ENCODE results near the gene PDE1A. TPM values are rescaled to one million over a fixed set of nuclear protein-coding genes. Genes with fewer than 3 reads are reported as not detected.

PDE1A gene
- polyA plus RNA-seq, 1 experiment, result 4.3 TPM

DNA sequence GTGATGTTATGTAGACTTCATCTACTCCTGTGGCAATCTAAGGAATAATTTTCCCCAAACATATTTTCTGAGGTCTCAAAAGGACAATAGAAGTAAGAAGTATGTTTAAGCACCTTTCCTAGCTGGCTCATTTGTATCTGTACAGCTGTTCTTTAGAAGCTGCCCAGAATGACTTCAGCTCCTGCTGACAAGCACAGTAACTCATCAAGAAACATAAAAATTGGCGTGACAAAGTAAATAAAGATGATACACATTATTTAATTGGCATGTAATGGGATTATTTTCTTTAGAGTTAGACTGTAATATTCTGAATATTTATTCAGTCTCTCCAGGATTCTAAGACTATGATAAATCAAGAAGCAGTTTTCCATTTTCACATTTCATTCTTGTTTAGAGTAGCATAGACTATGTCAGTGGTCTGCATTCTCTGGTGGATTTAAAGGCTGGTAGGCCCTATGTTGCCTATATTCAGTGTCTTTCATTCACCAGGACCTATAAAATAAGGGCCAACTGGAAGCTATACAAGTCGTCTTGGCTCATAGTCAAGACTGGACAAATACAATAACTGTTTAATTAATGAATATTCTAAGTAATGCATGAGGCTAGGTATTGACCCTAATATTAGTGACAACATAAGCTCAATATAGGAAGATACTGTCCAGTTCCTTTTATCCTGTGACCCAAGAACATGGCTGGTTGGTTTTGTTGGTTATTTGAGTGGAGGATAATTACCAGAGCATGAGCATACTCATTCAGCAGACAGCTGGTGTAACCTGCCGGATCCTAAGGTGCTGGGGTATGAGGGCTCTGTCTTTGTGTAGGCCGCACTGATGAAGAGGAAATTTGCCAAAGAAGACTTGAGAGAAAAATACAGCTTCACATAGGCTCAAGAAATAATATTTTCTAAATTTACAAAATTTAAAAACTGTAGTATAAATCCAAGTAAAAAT is 107.0 kb downstream of the PDE1A start:
- no peaks in the 10 kb centered on the region for H3K27me3 ChIP-seq (ENCODE audit: control insufficient read depth, insufficient read depth, low read length)
- no peaks in the 10 kb centered on the region for H3K9me3 ChIP-seq (ENCODE audit: control insufficient read depth, insufficient read depth, low read length)
- H3K4me3 ChIP-seq (ENCODE audit: low read depth, low read length), result no peak overlapping the region
- H3K27ac ChIP-seq (ENCODE audit: low read depth, low read length), result no peak overlapping the region
- no peak for DNase-seq (ENCODE audit: low read depth, low spot score)
- ChIA-PET CTCF (no interaction called here), POLR2A (no interaction called here)
- TF ChIP-seq, protein P1, sequence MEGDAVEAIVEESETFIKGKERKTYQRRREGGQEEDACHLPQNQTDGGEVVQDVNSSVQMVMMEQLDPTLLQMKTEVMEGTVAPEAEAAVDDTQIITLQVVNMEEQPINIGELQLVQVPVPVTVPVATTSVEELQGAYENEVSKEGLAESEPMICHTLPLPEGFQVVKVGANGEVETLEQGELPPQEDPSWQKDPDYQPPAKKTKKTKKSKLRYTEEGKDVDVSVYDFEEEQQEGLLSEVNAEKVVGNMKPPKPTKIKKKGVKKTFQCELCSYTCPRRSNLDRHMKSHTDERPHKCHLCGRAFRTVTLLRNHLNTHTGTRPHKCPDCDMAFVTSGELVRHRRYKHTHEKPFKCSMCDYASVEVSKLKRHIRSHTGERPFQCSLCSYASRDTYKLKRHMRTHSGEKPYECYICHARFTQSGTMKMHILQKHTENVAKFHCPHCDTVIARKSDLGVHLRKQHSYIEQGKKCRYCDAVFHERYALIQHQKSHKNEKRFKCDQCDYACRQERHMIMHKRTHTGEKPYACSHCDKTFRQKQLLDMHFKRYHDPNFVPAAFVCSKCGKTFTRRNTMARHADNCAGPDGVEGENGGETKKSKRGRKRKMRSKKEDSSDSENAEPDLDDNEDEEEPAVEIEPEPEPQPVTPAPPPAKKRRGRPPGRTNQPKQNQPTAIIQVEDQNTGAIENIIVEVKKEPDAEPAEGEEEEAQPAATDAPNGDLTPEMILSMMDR (IDR thresholded peaks at IDR 0.05; ENCODE audit: low read depth, low read length), result no peak

DNA sequence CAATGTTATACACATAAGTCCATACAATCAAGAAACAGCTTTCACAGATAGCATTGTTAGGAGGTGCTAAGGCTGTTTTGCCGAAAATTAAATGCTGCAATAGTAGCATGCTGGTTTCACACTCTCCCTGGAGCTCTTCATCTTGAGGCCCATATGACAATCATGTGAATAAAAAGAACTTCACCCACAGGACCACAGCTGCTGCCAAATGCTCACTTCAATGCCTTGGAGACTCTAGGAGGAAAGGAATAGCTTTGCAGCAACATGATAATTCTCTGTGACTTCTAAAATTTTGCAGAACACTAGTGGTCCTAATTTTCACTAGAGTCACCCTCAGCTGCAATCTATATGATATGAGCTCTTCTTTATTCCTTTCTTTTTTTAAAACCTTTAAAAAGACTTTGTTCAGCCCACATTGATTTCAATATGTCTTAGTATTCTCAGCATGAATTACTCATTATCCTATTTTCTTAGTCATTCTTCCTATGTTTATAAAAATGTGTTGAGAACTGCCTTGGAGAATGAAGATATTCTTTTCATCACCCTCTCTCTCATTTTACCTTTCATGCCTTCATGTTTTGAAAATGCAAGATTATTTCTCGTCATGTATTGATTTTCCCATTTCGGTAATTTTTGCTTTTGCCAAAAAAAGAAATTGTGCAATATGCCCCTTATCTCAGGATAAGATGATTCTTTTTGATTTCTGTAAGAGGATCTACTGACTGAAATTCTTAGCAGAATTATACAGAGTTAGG is 108.2 kb downstream of the PDE1A start:
- ChIA-PET POLR2A (interaction anchor here (0.5 kb wide), 1 partner anchor 312 kb away, joined by 5 read pairs; no protein-coding TSS in a partner anchor), CTCF (interaction anchor here (0.5 kb wide), 1 partner anchor 67 kb away, joined by 3 read pairs; no protein-coding TSS in a partner anchor)
- H3K4me3 ChIP-seq (ENCODE audit: low read depth, low read length), result no peak overlapping the region
- no peaks in the 10 kb centered on the region for H3K27me3 ChIP-seq (ENCODE audit: control insufficient read depth, insufficient read depth, low read length)
- no peak overlapping the region for H3K27ac ChIP-seq (ENCODE audit: low read depth, low read length)
- DNase-seq (ENCODE audit: low read depth, low spot score), result no peak
- TF ChIP-seq, protein P1 (IDR thresholded peaks at IDR 0.05; ENCODE audit: low read depth, low read length), result no peak
- no peaks in the 10 kb centered on the region for H3K9me3 ChIP-seq (ENCODE audit: control insufficient read depth, insufficient read depth, low read length)

DNA sequence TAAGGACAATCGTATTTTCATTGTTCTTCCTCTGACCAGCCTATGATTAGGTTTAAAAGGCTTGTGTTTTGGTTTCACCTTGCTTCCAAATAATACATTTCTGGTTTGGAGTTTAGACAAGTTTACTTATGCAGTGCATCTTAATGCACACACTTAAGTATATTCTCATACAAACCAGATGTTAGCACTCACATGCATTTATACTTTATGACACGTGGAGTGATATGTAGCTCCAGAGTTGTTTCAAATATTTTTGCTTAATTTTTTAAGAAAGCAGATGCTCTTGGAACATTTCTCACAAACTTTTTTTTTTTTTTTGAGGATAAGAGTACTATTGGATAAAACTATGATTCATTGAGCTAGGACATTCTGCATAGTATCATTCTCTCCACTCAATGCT is 109.9 kb downstream of the PDE1A start:
- ChIA-PET CTCF (interaction anchor here (0.6 kb wide), 1 partner anchor 280 kb away, joined by 6 read pairs; no protein-coding TSS in a partner anchor), POLR2A (interaction anchor here (0.6 to 0.7 kb wide), 2 partner anchors 54 to 567 kb away, joined by 3 to 4 read pairs; no protein-coding TSS in a partner anchor)
- TF ChIP-seq, protein P1 (IDR thresholded peaks at IDR 0.05; ENCODE audit: low read depth, low read length), result no peak

DNA sequence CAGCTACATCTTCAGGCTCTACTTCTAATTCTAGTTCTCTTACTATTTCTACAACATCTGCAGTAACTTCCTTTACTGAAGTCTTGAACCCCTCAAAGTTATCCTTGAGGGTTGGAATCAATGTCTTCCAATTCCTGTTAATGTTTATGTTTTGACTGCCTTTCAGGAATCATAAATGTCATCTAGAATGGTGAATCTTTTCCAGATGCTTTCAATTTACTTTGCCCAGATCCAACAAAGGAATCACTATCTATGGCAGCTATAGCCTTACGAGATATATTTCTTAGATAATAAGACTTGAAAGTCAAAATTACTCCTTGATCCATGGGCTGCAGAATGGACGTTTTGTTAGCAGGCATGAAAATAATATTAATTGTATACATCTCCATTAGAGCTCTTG is 123.9 kb downstream of the PDE1A start:
- TF ChIP-seq, protein P1 (IDR thresholded peaks at IDR 0.05; ENCODE audit: low read depth, low read length), result no peak
- POLR2A ChIA-PET, result no interaction called here
- no peaks in the 10 kb centered on the region for H3K9me3 ChIP-seq (ENCODE audit: control insufficient read depth, insufficient read depth, low read length)
- H3K4me3 ChIP-seq (ENCODE audit: low read depth, low read length), result no peak overlapping the region
- no peak overlapping the region for H3K27ac ChIP-seq (ENCODE audit: low read depth, low read length)
- no peak for DNase-seq (ENCODE audit: low read depth, low spot score)
- no peaks in the 10 kb centered on the region for H3K27me3 ChIP-seq (ENCODE audit: control insufficient read depth, insufficient read depth, low read length)
- CTCF ChIA-PET, result interaction anchor here (1.1 kb wide), 1 partner anchor 346 kb away, joined by 3 read pairs; no protein-coding TSS in a partner anchor

More for the DNA sequence above, 109.9 kb downstream of the PDE1A start:
- no peaks in the 10 kb centered on the region for H3K9me3 ChIP-seq (ENCODE audit: control insufficient read depth, insufficient read depth, low read length)
- DNase-seq (ENCODE audit: low read depth, low spot score), result no peak
- no peak overlapping the region for H3K4me3 ChIP-seq (ENCODE audit: low read depth, low read length)
- H3K27me3 ChIP-seq (ENCODE audit: control insufficient read depth, insufficient read depth, low read length), result no peaks in the 10 kb centered on the region
- no peak overlapping the region for H3K27ac ChIP-seq (ENCODE audit: low read depth, low read length)

Measured in AG04450 (cell line).